HG02870 (cell line): ENCODE data around the gene PELO.

ENCODE experiments used
- ATAC-seq: cut with Tn5 transposase; IDR thresholded peaks from one replicate; pipeline ENCODE4 v1.9.1; 2021; ENCODE audit warnings: mild to moderate bottlenecking, moderate library complexity; ENCODE audit not compliant: unreplicated experiment

The PELO gene

GRCh38 chr5:52771343-52772039 is 16.2 kb upstream of the PELO start:
- ATAC-seq: peak; percentile 85

GRCh38 chr5:52772668-52773067 is 15.0 kb upstream of the PELO start:
- ATAC-seq: no peak

- no peak for ATAC-seq
These were observed 14.4 kb upstream of the PELO start for GRCh38 chr5:52773342-52773741.

GRCh38 chr5:52774005-52774410 is 13.7 kb upstream of the PELO start:
- ATAC-seq: no peak

- no peak for ATAC-seq
These were observed 11.6 kb upstream of the PELO start for GRCh38 chr5:52776116-52776515.

GRCh38 chr5:52777186-52777585 is 10.5 kb upstream of the PELO start:
- ATAC-seq: no peak

GRCh38 chr5:52778781-52779180 is 8.9 kb upstream of the PELO start:
- ATAC-seq: no peak

- no peak for ATAC-seq
These were observed 8.5 kb upstream of the PELO start for GRCh38 chr5:52779213-52779612.

- no peak for ATAC-seq
These were observed 4.3 kb upstream of the PELO start for GRCh38 chr5:52783226-52783959.

GRCh38 chr5:52784737-52785136 is 3.0 kb upstream of the PELO start:
- no peak for ATAC-seq

- ATAC-seq: no peak
These were observed 1.3 kb upstream of the PELO start for GRCh38 chr5:52786391-52786790.

GRCh38 chr5:52786949-52787599 is 642 bp upstream of the PELO start:
- peak; percentile 35 for ATAC-seq

GRCh38 chr5:52788505-52788821 is 747 bp downstream of the PELO start:
- ATAC-seq: no peak

- ATAC-seq: no peak
These were observed 1.7 kb downstream of the PELO start for GRCh38 chr5:52789378-52789777.

GRCh38 chr5:52789851-52790250 is 2.1 kb downstream of the PELO start:
- ATAC-seq: no peak

GRCh38 chr5:52791366-52791765 is 3.6 kb downstream of the PELO start:
- ATAC-seq: no peak

GRCh38 chr5:52794519-52794918 is 6.8 kb downstream of the PELO start:
- no peak for ATAC-seq

GRCh38 chr5:52796031-52796430 is 8.3 kb downstream of the PELO start:
- no peak for ATAC-seq

GRCh38 chr5:52796516-52797103 is 8.9 kb downstream of the PELO start:
- ATAC-seq: no peak

- no peak for ATAC-seq
These were observed 11.2 kb downstream of the PELO start for GRCh38 chr5:52798938-52799337.

- peak; percentile 26 for ATAC-seq
These were observed 11.8 kb downstream of the PELO start for GRCh38 chr5:52799358-52799982.
